Panc1 (cell line): ENCODE measurements around the gene MAP3K15.

ENCODE experiments used
- CTCF ChIP-seq: fragments of 450-650 bp; IDR thresholded peaks from 2 replicates; pipeline ENCODE4 v1.5.1; 2017; ENCODE audit warnings: mild to moderate bottlenecking
- POLR2AphosphoS5 ChIP-seq: IDR thresholded peaks from 2 replicates; pipeline ENCODE4 v1.6.1; 2012; ENCODE audit warnings: mild to moderate bottlenecking, low read depth, low read length, moderate library complexity
- SIN3A ChIP-seq: IDR thresholded peaks from 2 replicates; pipeline ENCODE4 v1.6.1; 2012; ENCODE audit warnings: low read depth, mild to moderate bottlenecking, low read length, moderate library complexity, borderline replicate concordance; ENCODE audit not compliant: insufficient read depth
- TCF7L2 ChIP-seq: IDR thresholded peaks from 2 replicates; pipeline ENCODE4 v1.6.1; 2011; ENCODE audit warnings: mild to moderate bottlenecking, low read depth, low read length, inconsistent platforms

GRCh38 chrX:19440713-19441112, 74.6 kb downstream of the MAP3K15 start:
- TF ChIP-seq CTCF (no peak), TCF7L2 (no peak), POLR2AphosphoS5 (no peak), SIN3A (no peak)
